Activated T-helper 9 cell treated with anti-CD3 and anti-CD28 coated beads, Interleukin-2, amount 50 U/mL, for 16 hours (primary cell): Measurements from ENCODE around the gene KRT6A.
"Not testable (repeated sequence)": the region's sequence is repeated elsewhere in the genome, so short reads cannot be mapped to it uniquely, and the experiment has no call there.

ENCODE experiments used
- DNase-seq: peaks from one replicate; pipeline ENCODE4 v3.0.0-alpha.2; 2020; ENCODE audit warnings: low read depth

The KRT6A gene

GRCh38 chr12:52500574-52500973 is 7.5 kb upstream of the KRT6A start:
- DNase-seq, result not testable (repeated sequence)

- no peak for DNase-seq
These were observed 6.9 kb upstream of the KRT6A start for GRCh38 chr12:52499806-52500560.

- DNase-seq, result no peak
These were observed 5.9 kb upstream of the KRT6A start for GRCh38 chr12:52498946-52499345.

- DNase-seq, result no peak
These were observed 4.9 kb upstream of the KRT6A start for GRCh38 chr12:52497975-52498374.

GRCh38 chr12:52496590-52497071 is 3.6 kb upstream of the KRT6A start:
- no peak for DNase-seq

- no peak for DNase-seq
These were observed 3.0 kb upstream of the KRT6A start for GRCh38 chr12:52496054-52496453.

GRCh38 chr12:52495389-52495788 is 2.3 kb upstream of the KRT6A start:
- DNase-seq, result no peak

GRCh38 chr12:52494518-52494917 is 1.5 kb upstream of the KRT6A start:
- no peak for DNase-seq

GRCh38 chr12:52494100-52494499 is 1.0 kb upstream of the KRT6A start:
- DNase-seq, result no peak

- DNase-seq, result not testable (repeated sequence)
These were observed 652 bp downstream of the KRT6A start for GRCh38 chr12:52492405-52492804.

GRCh38 chr12:52491495-52491894 is 1.6 kb downstream of the KRT6A start:
- not testable (repeated sequence) for DNase-seq

GRCh38 chr12:52488736-52489135 is 4.3 kb downstream of the KRT6A start:
- DNase-seq, result no peak

GRCh38 chr12:52487744-52488443 is 5.2 kb downstream of the KRT6A start:
- DNase-seq, result not testable (repeated sequence)

GRCh38 chr12:52487211-52487610 is 5.8 kb downstream of the KRT6A start:
- no peak for DNase-seq

GRCh38 chr12:52486166-52487105 is 6.6 kb downstream of the KRT6A start:
- DNase-seq, result no peak

- no peak for DNase-seq
These were observed 13.0 kb downstream of the KRT6A start for GRCh38 chr12:52480073-52480472.

GRCh38 chr12:52477651-52478050 is 15.4 kb downstream of the KRT6A start:
- no peak for DNase-seq

GRCh38 chr12:52474212-52474611 is 18.8 kb downstream of the KRT6A start:
- DNase-seq, result no peak

- no peak for DNase-seq
These were observed 19.3 kb downstream of the KRT6A start, which contains the start of gene KRT6C for GRCh38 chr12:52473768-52474167. Gene KRT6C (minus strand): TSS chr12:52473805. CDS start chr12:52473737, 68 bp downstream.

- no peak for DNase-seq
These were observed 23.2 kb downstream of the KRT6A start for GRCh38 chr12:52469853-52470252.

- no peak for DNase-seq
These were observed 28.2 kb downstream of the KRT6A start for GRCh38 chr12:52464897-52465296.

- DNase-seq, result no peak
These were observed 31.4 kb downstream of the KRT6A start for GRCh38 chr12:52461693-52462092.
